HCT116 (cell line): ENCODE results near the gene MRAS. TPM values are rescaled to one million over a fixed set of nuclear protein-coding genes. Genes with fewer than 3 reads are reported as not detected.

Source experiments
- ATAC-seq: fragments of 200-7000 bp; cut with Tn5 transposase; 2 replicates; pipeline ENCODE4 v1.9.1; 2020; ENCODE audit warnings: mild to moderate bottlenecking, moderate library complexity
- BruUV-seq: library from RNA; stranded (reverse); fragments of 400-500 nt; replicated peaks from 2 replicates; lab custom pipeline; 2021; lab: Mats Ljungman, UMichigan
- CTCF ChIA-PET: fragments of 300-600 bp; sonication (Branson Sonifier 250); formaldehyde crosslinking; loops from one replicate; lab custom pipeline; 2021; ENCODE audit warnings: antibody characterized with exemption; lab: Charles Lee
- POLR2A ChIA-PET: fragments of 300-600, 350-600 bp; sonication (Branson Sonifier 250); formaldehyde crosslinking; loops from one replicate; lab custom pipeline; 2021; ENCODE audit warnings: antibody characterized with exemption; lab: Charles Lee
- RAD21 ChIA-PET, 2 experiments: fragments of 300-600 bp; sonication (Branson Sonifier 250); formaldehyde crosslinking; loops; one replicate each; lab custom pipeline; 2023; ENCODE audit warnings: low total read pairs in 2 of 2; ENCODE audit not compliant: uncharacterized antibody in 2 of 2, unreplicated experiment in 2 of 2, low non-redundant PET in 1 of 2; lab: Charles Lee
- DNase-seq: peaks from one replicate; pipeline ENCODE4 v3.0.0-alpha.2; 2010; ENCODE audit warnings: low read depth, low spot score
- H2AFZ ChIP-seq: fragments of 200-600 bp; shearing (Covaris generic), sonication (generic); 2 replicates; pipeline ENCODE4 v1.6.1; 2017; ENCODE audit warnings: low read depth, mixed run types, mixed read lengths, antibody characterized with exemption, low read length; ENCODE audit not compliant: poor library complexity, severe bottlenecking
- H3K27ac ChIP-seq: 2 replicates; pipeline ENCODE4 v1.5.1; 2012; ENCODE audit warnings: low read depth, low read length
- H3K27me3 ChIP-seq: fragments of 200-600 bp; sonication (generic); 2 replicates; pipeline ENCODE4 v1.6.1; 2016; ENCODE audit warnings: mixed run types, low read length, mixed read lengths; ENCODE audit not compliant: insufficient read depth
- H3K36me3 ChIP-seq, 2 experiments: fragments of 200-500 bp in 1 of 2; fragments of 200-600 bp in 1 of 2; sonication (Bioruptor generic) in 1 of 2; sonication (generic) in 1 of 2; 2 replicates each; pipeline versions ENCODE4 v1.5.1 to v1.6.1; 2014 to 2016; ENCODE audit warnings: low read length in 2 of 2, inconsistent platforms in 1 of 2, mixed read lengths in 1 of 2, mixed run types in 1 of 2; ENCODE audit not compliant: insufficient read depth in 2 of 2, control insufficient read depth in 1 of 2
- H3K4me1 ChIP-seq, 2 experiments: fragments of 200-600 bp in 1 of 2; sonication (generic) in 1 of 2; 2 replicates each; pipeline versions ENCODE4 v1.5.1 to v1.6.1; 2012 to 2017; ENCODE audit warnings: low read length in 2 of 2, inconsistent platforms in 1 of 2, mild to moderate bottlenecking in 1 of 2, mixed read lengths in 1 of 2, mixed run types in 1 of 2, moderate library complexity in 1 of 2; ENCODE audit not compliant: insufficient read depth in 2 of 2, control insufficient read depth in 1 of 2
- H3K4me2 ChIP-seq: fragments of 200-600 bp; sonication (generic); 2 replicates; pipeline ENCODE4 v1.6.1; 2017; ENCODE audit warnings: mixed run types, low read length, mixed read lengths
- H3K4me3 ChIP-seq, 2 experiments: fragments of 200-600 bp in 1 of 2; sonication (generic) in 1 of 2; replicated peaks in 1 of 2; 2 replicates each; pipeline ENCODE4 v1.5.1; 2011 to 2016; ENCODE audit warnings: low read length in 2 of 2, control low read depth in 1 of 2, low read depth in 1 of 2, mild to moderate bottlenecking in 1 of 2, mixed read lengths in 1 of 2, mixed run types in 1 of 2
- H3K79me2 ChIP-seq: fragments of 200-600 bp; sonication (generic); 2 replicates; pipeline ENCODE4 v1.6.1; 2017; ENCODE audit warnings: mild to moderate bottlenecking, mixed run types, low read length, moderate library complexity, mixed read lengths; ENCODE audit not compliant: insufficient read depth
- H3K9ac ChIP-seq: fragments of 200-600 bp; sonication (generic); 2 replicates; pipeline ENCODE4 v1.6.1; 2016; ENCODE audit warnings: low read length, mixed read lengths
- H3K9me2 ChIP-seq: fragments of 200-600 bp; sonication (generic), shearing (Covaris generic); 2 replicates; pipeline ENCODE4 v1.6.1; 2017; ENCODE audit warnings: mixed run types, mild to moderate bottlenecking, moderate library complexity; ENCODE audit not compliant: insufficient read depth
- H3K9me3 ChIP-seq, 2 experiments: fragments of 200-500 bp in 1 of 2; fragments of 200-600 bp in 1 of 2; sonication (Bioruptor generic) in 1 of 2; sonication (generic) in 1 of 2; 2 replicates each; pipeline ENCODE4 v1.6.1; 2014 to 2017; ENCODE audit warnings: low read length in 2 of 2, mixed read lengths in 2 of 2, inconsistent platforms in 1 of 2, low read depth in 1 of 2, mild to moderate bottlenecking in 1 of 2, mixed run types in 1 of 2, moderate library complexity in 1 of 2; ENCODE audit not compliant: control insufficient read depth in 1 of 2, insufficient read depth in 1 of 2
- H4K20me1 ChIP-seq: fragments of 200-600 bp; sonication (generic), shearing (Covaris generic); 2 replicates; pipeline ENCODE4 v1.6.1; 2017; ENCODE audit warnings: mixed run types, mild to moderate bottlenecking, moderate library complexity; ENCODE audit not compliant: insufficient read depth
- CBX3 ChIP-seq: IDR thresholded peaks from 2 replicates; pipeline ENCODE4 v1.6.1; 2012; ENCODE audit warnings: low read depth
- CEBPB ChIP-seq: IDR thresholded peaks from 2 replicates; pipeline ENCODE4 v1.6.1; 2012; ENCODE audit warnings: low read depth
- CTCF ChIP-seq, 3 experiments: fragments of 200-600 bp in 1 of 3; sonication (generic) in 1 of 3; IDR thresholded peaks in 2 of 3; conservative IDR thresholded peaks in 1 of 3; 2 replicates each; pipeline ENCODE4 v1.5.1; 2012 to 2017; ENCODE audit warnings: low read depth in 2 of 3, low read length in 2 of 3, antibody characterized with exemption in 1 of 3, borderline replicate concordance in 1 of 3, control low read depth in 1 of 3, mild to moderate bottlenecking in 1 of 3, mixed read lengths in 1 of 3, mixed run types in 1 of 3, moderate library complexity in 1 of 3; ENCODE audit not compliant: insufficient read depth in 1 of 3
- EGR1 ChIP-seq: IDR thresholded peaks from 2 replicates; pipeline ENCODE4 v1.6.1; 2012; ENCODE audit warnings: low read depth
- ELF1 ChIP-seq: IDR thresholded peaks from 2 replicates; pipeline ENCODE4 v1.6.1; 2012; ENCODE audit warnings: low read depth, borderline replicate concordance
- EZH2 ChIP-seq: fragments of 200-600 bp; sonication (generic); IDR thresholded peaks from 2 replicates; pipeline ENCODE4 v1.6.1; 2017; ENCODE audit warnings: antibody characterized with exemption, mixed run types
- FOSL1 ChIP-seq: IDR thresholded peaks from 2 replicates; pipeline ENCODE4 v1.6.1; 2012; ENCODE audit warnings: low read depth
- POLR2A ChIP-seq: IDR thresholded peaks from 2 replicates; pipeline ENCODE4 v1.7.0; 2011; ENCODE audit warnings: borderline replicate concordance; ENCODE audit not compliant: insufficient read depth, insufficient read length; ENCODE audit errors: extremely low read depth
- POLR2AphosphoS5 ChIP-seq: IDR thresholded peaks from 2 replicates; pipeline ENCODE4 v1.6.1; 2011; ENCODE audit warnings: mild to moderate bottlenecking, low read depth, low read length, moderate library complexity
- SIN3A ChIP-seq: IDR thresholded peaks from 2 replicates; pipeline ENCODE4 v1.6.1; 2012; ENCODE audit warnings: low read depth
- SP1 ChIP-seq: IDR thresholded peaks from 2 replicates; pipeline ENCODE4 v1.6.1; 2012; ENCODE audit warnings: low read depth
- TCF7L2 ChIP-seq: IDR thresholded peaks from 2 replicates; pipeline ENCODE4 v1.7.0; 2011; ENCODE audit warnings: borderline replicate concordance, inconsistent platforms; ENCODE audit not compliant: insufficient read depth, insufficient read length; ENCODE audit errors: extremely low read depth
- ZNF274 ChIP-seq: fragments of 200-500 bp; sonication (Bioruptor generic); IDR thresholded peaks from 2 replicates; pipeline ENCODE4 v1.6.1; 2014; ENCODE audit warnings: mild to moderate bottlenecking, low read depth, low read length, inconsistent platforms
- intact Hi-C: fragments of 100-400 bp; cut with micrococcal nuclease; formaldehyde crosslinking; loops from 2 replicates; pipeline ENCODE4 v1.10.0; 2022
- total RNA-seq: library from RNA; stranded (reverse); gene quantifications from one replicate; pipeline ENCODE4 v1.2.1, GENCODE V29; 2021; ENCODE audit not compliant: unreplicated experiment
- TF ChIP-seq, protein P1 (sequence below): IDR thresholded peaks from 2 replicates; pipeline ENCODE4 v1.6.1; 2011; ENCODE audit warnings: mild to moderate bottlenecking, low read length, moderate library complexity; ENCODE audit not compliant: insufficient replicate concordance; ENCODE audit errors: extremely low read depth
- TF ChIP-seq, protein P2 (sequence below): IDR thresholded peaks from 2 replicates; pipeline ENCODE4 v1.6.1; 2012

MRAS gene
- total RNA-seq, 1 experiment from 2014 or later: 13.5 TPM

DNA sequence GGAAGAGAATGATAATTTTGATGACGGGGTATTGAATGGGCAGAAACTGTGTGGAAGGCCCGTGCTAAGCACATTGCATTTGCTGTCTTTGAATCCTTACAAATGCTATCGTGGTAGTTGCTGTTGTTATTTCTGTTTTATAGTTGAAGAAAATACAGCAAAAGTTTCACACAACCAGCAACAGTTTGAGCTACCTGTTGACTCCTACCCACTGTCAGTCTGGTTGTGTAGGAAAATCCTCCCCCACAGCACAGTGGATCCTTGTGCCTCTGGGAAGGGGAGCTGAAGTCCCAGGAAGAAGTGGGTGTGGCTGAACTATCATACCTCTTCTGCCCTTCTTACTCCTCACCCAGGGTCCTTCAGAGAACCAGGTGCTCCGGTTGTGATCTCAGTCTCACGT is 29.4 kb downstream of the MRAS start:
- ChIA-PET POLR2A (no interaction called here), CTCF (no interaction called here), RAD21 (no interaction called here)
- no peak overlapping the region for H3K4me2 ChIP-seq
- H3K27ac ChIP-seq: no peak overlapping the region
- H3K27me3 ChIP-seq: no peaks in the 10 kb centered on the region
- ATAC-seq: no peak
- no peak overlapping the region for H2AFZ ChIP-seq
- no peaks in the 10 kb centered on the region for H3K4me1 ChIP-seq
- BruUV-seq: no TSS peak
- H3K9ac ChIP-seq: no peak overlapping the region
- H3K9me3 ChIP-seq: no peaks in the 10 kb centered on the region
- TF ChIP-seq ELF1: no peak
- no peak for TF ChIP-seq SP1
- no peak for TF ChIP-seq CBX3
- TF ChIP-seq ZNF274: no peak
- TF ChIP-seq POLR2A: no peak
- TF ChIP-seq, protein P1, sequence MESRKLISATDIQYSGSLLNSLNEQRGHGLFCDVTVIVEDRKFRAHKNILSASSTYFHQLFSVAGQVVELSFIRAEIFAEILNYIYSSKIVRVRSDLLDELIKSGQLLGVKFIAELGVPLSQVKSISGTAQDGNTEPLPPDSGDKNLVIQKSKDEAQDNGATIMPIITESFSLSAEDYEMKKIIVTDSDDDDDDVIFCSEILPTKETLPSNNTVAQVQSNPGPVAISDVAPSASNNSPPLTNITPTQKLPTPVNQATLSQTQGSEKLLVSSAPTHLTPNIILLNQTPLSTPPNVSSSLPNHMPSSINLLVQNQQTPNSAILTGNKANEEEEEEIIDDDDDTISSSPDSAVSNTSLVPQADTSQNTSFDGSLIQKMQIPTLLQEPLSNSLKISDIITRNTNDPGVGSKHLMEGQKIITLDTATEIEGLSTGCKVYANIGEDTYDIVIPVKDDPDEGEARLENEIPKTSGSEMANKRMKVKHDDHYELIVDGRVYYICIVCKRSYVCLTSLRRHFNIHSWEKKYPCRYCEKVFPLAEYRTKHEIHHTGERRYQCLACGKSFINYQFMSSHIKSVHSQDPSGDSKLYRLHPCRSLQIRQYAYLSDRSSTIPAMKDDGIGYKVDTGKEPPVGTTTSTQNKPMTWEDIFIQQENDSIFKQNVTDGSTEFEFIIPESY: no peak
- TF ChIP-seq POLR2AphosphoS5: no peak
- no peak for TF ChIP-seq EZH2
- TF ChIP-seq EGR1: no peak
- TF ChIP-seq FOSL1: no peak
- no peaks in the 10 kb centered on the region for H4K20me1 ChIP-seq
- H3K4me3 ChIP-seq: no peak overlapping the region
- H3K79me2 ChIP-seq: no peaks in the 10 kb centered on the region
- no peaks in the 10 kb centered on the region for H3K9me2 ChIP-seq
- no peaks in the 10 kb centered on the region; a peak in 1 of 4 replicates for H3K36me3 ChIP-seq
- intact Hi-C loops: no loop called here
- DNase-seq: no peak

DNA sequence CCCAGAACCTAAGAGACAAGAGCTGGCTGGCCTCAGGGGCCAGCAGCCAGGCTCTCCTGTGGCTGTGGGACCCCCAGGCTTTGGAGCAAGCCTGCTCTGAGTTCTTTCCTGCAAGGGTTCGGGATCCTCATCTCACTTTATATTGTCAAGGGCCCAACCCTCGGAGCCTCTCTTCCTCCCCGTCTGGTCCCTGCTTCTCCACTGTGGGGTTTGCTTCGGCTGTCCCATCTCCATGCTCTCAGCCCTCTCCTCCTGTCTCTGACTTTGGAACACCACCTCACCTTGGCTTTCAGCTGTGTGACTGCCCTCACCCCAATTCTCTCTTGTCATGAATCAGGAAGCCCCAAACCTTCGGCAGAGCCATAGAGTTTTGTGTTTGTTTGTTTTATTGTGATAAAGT is 30.0 kb downstream of the MRAS start:
- ChIA-PET POLR2A (no interaction called here), RAD21 (no interaction called here), CTCF (no interaction called here)
- no peaks in the 10 kb centered on the region for H4K20me1 ChIP-seq
- no peaks in the 10 kb centered on the region for H3K9me3 ChIP-seq
- DNase-seq: no peak
- no peaks in the 10 kb centered on the region for H3K9me2 ChIP-seq
- intact Hi-C loops: no loop called here
- no peak overlapping the region for H3K4me2 ChIP-seq
- H3K36me3 ChIP-seq: no peaks in the 10 kb centered on the region; a peak in 1 of 4 replicates
- H3K27ac ChIP-seq: no peak overlapping the region
- no TSS peak for BruUV-seq
- ATAC-seq: no peak
- H3K9ac ChIP-seq: no peak overlapping the region
- no peak overlapping the region for H3K4me3 ChIP-seq
- no peak overlapping the region for H2AFZ ChIP-seq
- H3K4me1 ChIP-seq: no peaks in the 10 kb centered on the region
- H3K27me3 ChIP-seq: no peaks in the 10 kb centered on the region
- H3K79me2 ChIP-seq: no peaks in the 10 kb centered on the region
- TF ChIP-seq, protein P1: no peak
- TF ChIP-seq TCF7L2 (no peak), CBX3 (no peak), CTCF (IDR thresholded peaks at IDR 0.05 in 2 of 3, conservative IDR thresholded peaks at IDR 0.05 in 1 of 3; ENCODE audit: borderline replicate concordance in 1 of 3, insufficient read depth in 1 of 3, low read depth in 2 of 3, low read length in 2 of 3) (no peak), FOSL1 (no peak), SIN3A (no peak), CEBPB (no peak)
- TF ChIP-seq, protein P2, sequence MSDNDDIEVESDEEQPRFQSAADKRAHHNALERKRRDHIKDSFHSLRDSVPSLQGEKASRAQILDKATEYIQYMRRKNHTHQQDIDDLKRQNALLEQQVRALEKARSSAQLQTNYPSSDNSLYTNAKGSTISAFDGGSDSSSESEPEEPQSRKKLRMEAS: no peak
